Muscle of leg (tissue), 11 donors: Measurements from ENCODE around the gene ROBO2. TPM values are rescaled to one million over a fixed set of nuclear protein-coding genes. Genes with fewer than 3 reads are reported as not detected.

Source experiments
- DNase-seq: peaks from one replicate; pipeline ENCODE4 v3.0.0; 2013
- H3K27ac ChIP-seq: one replicate; pipeline ENCODE4 v1.5.1; 2013; ENCODE audit warnings: mild to moderate bottlenecking, low read length, control low read depth
- H3K27me3 ChIP-seq: one replicate; pipeline ENCODE4 v1.6.1; 2013; ENCODE audit warnings: low read length; ENCODE audit not compliant: control insufficient read depth, insufficient read depth
- H3K36me3 ChIP-seq: one replicate; pipeline ENCODE4 v1.6.1; 2013; ENCODE audit warnings: low read length; ENCODE audit not compliant: control insufficient read depth, insufficient read depth
- H3K4me1 ChIP-seq: one replicate; pipeline ENCODE4 v1.6.1; 2013; ENCODE audit warnings: low read length; ENCODE audit not compliant: control insufficient read depth, insufficient read depth
- H3K4me3 ChIP-seq: one replicate; pipeline ENCODE4 v1.5.1; 2013; ENCODE audit warnings: low read length, control low read depth
- H3K9me3 ChIP-seq: replicated peaks from 2 replicates; pipeline ENCODE4 v1.6.1; 2013; ENCODE audit warnings: low read depth, low read length; ENCODE audit not compliant: control insufficient read depth
- WGBS: methylation state at CpG from one replicate; pipeline ENCODE4 v1.1.5; 2013; ENCODE audit warnings: missing lambda C conversion rate; ENCODE audit not compliant: insufficient coverage; 5-methylcytosine and 5-hydroxymethylcytosine counted together
- polyA plus RNA-seq, 8 donors: library from polyadenylated mRNA; unstranded; fragments of 120-200 nt; gene quantifications; one replicate each; pipeline versions ENCODE4 v1.2.1 to v1.2.3, GENCODE V29; 2013; ENCODE audit warnings: inconsistent platforms in 1 of 8, low replicate concordance in 1 of 8; ENCODE audit not compliant: insufficient read length in 8 of 8, insufficient read depth in 1 of 8
- total RNA-seq: library from RNA; stranded (reverse); fragments of 120-200 nt; gene quantifications from one replicate; pipeline ENCODE4 v1.2.4, GENCODE V29; 2013

ROBO2 gene
- total and polyA plus RNA-seq, 9 donors, result 2.8 to 14.6 (median 4.8) TPM

DNA sequence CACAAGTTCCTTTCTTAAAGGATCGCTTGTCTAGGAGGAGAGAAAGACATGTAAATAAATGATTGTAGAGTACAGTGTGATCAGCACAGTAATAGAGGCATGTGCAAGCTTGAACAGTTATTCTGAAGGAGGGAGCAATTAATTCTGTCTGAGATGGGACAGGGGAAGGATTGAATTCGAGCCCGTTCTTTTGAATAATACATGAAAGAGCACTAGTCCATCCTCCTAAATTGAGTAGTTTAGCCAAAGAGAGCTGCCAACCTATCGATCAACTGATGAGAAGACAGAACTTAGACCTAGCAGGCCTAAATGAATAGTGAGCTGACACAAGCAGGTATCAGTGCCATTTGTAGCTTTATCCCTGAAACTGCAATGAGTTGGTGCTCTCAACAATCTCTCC is 142.4 kb downstream of the ROBO2 start:
- no peak for DNase-seq
- H3K9me3 ChIP-seq, result no peaks in the 10 kb centered on the region
- H3K27me3 ChIP-seq, result no peaks in the 10 kb centered on the region
- H3K4me1 ChIP-seq, result no peaks in the 10 kb centered on the region
- H3K36me3 ChIP-seq, result no peaks in the 10 kb centered on the region
- no peak overlapping the region for H3K27ac ChIP-seq
- H3K4me3 ChIP-seq, result no peak overlapping the region
- 80% methylated on average over 1 of the region's 4 CpGs for WGBS

DNA sequence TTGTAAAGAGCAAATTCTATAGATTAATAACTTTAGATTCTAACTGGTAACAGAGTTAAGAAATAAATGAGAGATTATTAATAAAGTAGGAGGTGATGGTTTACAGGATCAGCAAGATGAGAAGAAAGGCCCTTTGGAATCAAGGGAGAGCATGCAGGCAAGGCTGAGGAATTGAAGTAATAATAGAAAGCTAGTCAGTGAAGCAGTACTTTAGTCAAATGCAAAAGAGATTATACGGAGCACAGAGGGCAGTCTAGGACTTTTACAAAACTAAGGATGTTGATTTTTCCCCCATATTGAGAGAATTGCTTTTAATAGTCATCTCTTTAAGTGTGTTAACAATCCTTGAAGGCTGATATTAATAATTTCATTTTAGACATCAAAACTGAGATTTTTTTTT is 146.4 kb downstream of the ROBO2 start:
- Histone ChIP-seq H3K9me3 (no peaks in the 10 kb centered on the region), H3K27ac (no peak overlapping the region), H3K4me3 (no peak overlapping the region), H3K4me1 (no peaks in the 10 kb centered on the region), H3K36me3 (no peaks in the 10 kb centered on the region), H3K27me3 (no peaks in the 10 kb centered on the region)
- WGBS, result no CpG with 5 or more reads among the region's 1 CpG
- DNase-seq, result no peak

DNA sequence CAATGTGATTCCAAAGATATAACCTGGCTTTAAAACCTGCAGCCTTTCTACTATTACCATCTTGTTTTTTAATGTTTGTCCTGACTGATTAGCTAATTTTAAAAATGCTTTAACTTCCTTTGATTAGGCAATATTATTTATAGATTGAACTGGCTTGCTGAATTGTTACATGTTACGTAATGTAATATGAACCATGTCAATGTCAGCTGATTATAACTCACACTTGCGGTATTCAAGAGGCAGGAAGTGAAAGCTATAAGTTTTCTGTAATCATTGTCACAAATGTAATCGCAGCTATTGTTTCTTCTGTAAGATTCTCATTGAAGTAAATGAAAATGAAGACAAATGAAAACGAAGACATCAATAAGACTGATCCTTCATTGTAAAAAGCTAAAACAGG is 146.8 kb downstream of the ROBO2 start:
- H3K4me3 ChIP-seq, result no peak overlapping the region
- DNase-seq, result peak; percentile 27
- no peaks in the 10 kb centered on the region for H3K36me3 ChIP-seq
- H3K9me3 ChIP-seq, result no peaks in the 10 kb centered on the region
- no peaks in the 10 kb centered on the region for H3K27me3 ChIP-seq
- no peaks in the 10 kb centered on the region for H3K4me1 ChIP-seq
- H3K27ac ChIP-seq, result no peak overlapping the region
- WGBS, result no CpG with 5 or more reads among the region's 4 CpGs

DNA sequence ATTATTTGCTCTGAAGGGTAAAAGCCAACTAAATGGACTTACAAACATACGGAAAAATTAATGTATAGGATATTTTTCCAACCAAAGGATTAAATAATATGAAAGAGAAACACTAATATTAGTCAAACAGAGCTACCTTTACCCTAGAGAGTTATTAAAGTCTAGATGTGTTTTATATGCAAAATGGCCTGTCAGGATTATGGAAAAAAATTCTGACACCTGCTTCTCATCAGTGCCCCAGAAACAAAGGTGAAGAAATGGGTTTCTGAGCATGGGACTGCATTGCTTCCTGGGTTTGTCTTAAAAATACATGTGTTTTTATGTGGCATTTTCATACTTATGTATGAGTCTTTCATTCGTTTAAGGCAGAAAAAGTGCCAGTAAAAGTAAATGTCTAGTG is 148.3 kb downstream of the ROBO2 start:
- Histone ChIP-seq H3K4me1 (no peaks in the 10 kb centered on the region), H3K4me3 (no peak overlapping the region), H3K27ac (no peak overlapping the region), H3K27me3 (no peaks in the 10 kb centered on the region), H3K36me3 (no peaks in the 10 kb centered on the region), H3K9me3 (no peaks in the 10 kb centered on the region)
- WGBS, result no CpG with 5 or more reads among the region's 2 CpGs
- DNase-seq, result no peak

- no CpG with 5 or more reads among the region's 2 CpGs for WGBS
Measured at GRCh38 chr3:77189258-77189657, 149.4 kb downstream of the ROBO2 start.

GRCh38 chr3:77189684-77190083 is 149.8 kb downstream of the ROBO2 start:
- no peak overlapping the region for H3K4me3 ChIP-seq
- no peaks in the 10 kb centered on the region for H3K4me1 ChIP-seq
- no CpG with 5 or more reads among the region's 2 CpGs for WGBS
- H3K9me3 ChIP-seq, result no peaks in the 10 kb centered on the region
- no peaks in the 10 kb centered on the region for H3K36me3 ChIP-seq
- peak overlapping the region; percentile 47 for H3K27ac ChIP-seq
- no peak for DNase-seq
- no peaks in the 10 kb centered on the region for H3K27me3 ChIP-seq

More at GRCh38 chr3:77189258-77189657, 149.4 kb downstream of the ROBO2 start:
- H3K4me3 ChIP-seq, result no peak overlapping the region
- no peaks in the 10 kb centered on the region for H3K4me1 ChIP-seq
- no peaks in the 10 kb centered on the region for H3K36me3 ChIP-seq
- no peak overlapping the region for H3K27ac ChIP-seq
- no peaks in the 10 kb centered on the region for H3K9me3 ChIP-seq
- DNase-seq, result no peak
- H3K27me3 ChIP-seq, result no peaks in the 10 kb centered on the region

DNA sequence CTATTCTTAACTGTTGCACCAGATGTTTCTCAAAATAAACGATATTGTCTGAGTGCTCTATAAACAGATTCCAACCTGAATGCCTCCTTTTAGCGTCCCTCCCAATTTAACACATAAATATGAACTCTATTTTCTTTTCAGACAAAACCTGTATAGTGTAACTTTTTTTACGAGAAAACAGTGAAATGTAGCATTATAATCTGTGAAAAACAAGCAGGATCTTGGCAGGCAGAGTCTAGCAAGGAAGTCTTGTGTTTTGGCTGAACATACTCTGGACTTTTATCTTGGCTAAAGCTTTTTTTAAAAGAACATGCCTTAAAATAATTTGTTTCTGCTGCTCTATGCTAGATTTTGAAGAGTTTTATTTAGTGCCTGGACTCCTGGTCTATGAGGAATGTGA is 150.5 kb downstream of the ROBO2 start:
- Histone ChIP-seq H3K4me1 (no peaks in the 10 kb centered on the region), H3K27ac (peak overlapping the region; percentile 47), H3K36me3 (no peaks in the 10 kb centered on the region), H3K4me3 (no peak overlapping the region), H3K9me3 (no peaks in the 10 kb centered on the region), H3K27me3 (no peaks in the 10 kb centered on the region)
- DNase-seq, result peak; percentile 91
- no CpG with 5 or more reads among the region's 3 CpGs for WGBS

DNA sequence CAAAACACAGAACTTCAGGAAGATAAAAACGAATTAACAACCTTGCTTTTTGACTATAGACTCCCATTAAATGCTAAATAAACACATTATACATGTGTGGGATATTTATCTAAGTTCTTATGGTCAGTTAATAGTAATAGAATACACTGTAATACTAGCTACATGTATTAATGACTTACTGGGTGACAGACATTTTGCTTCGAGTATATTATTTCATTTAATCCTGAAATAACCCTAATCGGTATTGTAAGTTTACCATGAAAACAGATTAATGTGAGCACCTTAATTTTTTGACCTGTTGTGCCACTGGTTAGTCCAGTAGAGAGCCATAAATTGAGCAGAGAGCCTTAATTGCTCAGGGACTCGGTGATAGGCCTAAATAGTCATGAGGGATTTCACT is 151.1 kb downstream of the ROBO2 start:
- Histone ChIP-seq H3K36me3 (no peaks in the 10 kb centered on the region), H3K27me3 (no peaks in the 10 kb centered on the region), H3K9me3 (no peaks in the 10 kb centered on the region), H3K27ac (peak overlapping the region; percentile 47), H3K4me1 (no peaks in the 10 kb centered on the region), H3K4me3 (no peak overlapping the region)
- no peak for DNase-seq
- WGBS, result no CpG with 5 or more reads among the region's 4 CpGs

- no peak overlapping the region for H3K4me3 ChIP-seq
- DNase-seq, result no peak
- no peaks in the 10 kb centered on the region for H3K9me3 ChIP-seq
- H3K27me3 ChIP-seq, result no peaks in the 10 kb centered on the region
- H3K36me3 ChIP-seq, result no peaks in the 10 kb centered on the region
- H3K27ac ChIP-seq, result no peak overlapping the region
- WGBS, result no CpG with 5 or more reads among the region's 3 CpGs
- no peaks in the 10 kb centered on the region for H3K4me1 ChIP-seq
Measured at GRCh38 chr3:77191640-77192039, 151.7 kb downstream of the ROBO2 start.

DNA sequence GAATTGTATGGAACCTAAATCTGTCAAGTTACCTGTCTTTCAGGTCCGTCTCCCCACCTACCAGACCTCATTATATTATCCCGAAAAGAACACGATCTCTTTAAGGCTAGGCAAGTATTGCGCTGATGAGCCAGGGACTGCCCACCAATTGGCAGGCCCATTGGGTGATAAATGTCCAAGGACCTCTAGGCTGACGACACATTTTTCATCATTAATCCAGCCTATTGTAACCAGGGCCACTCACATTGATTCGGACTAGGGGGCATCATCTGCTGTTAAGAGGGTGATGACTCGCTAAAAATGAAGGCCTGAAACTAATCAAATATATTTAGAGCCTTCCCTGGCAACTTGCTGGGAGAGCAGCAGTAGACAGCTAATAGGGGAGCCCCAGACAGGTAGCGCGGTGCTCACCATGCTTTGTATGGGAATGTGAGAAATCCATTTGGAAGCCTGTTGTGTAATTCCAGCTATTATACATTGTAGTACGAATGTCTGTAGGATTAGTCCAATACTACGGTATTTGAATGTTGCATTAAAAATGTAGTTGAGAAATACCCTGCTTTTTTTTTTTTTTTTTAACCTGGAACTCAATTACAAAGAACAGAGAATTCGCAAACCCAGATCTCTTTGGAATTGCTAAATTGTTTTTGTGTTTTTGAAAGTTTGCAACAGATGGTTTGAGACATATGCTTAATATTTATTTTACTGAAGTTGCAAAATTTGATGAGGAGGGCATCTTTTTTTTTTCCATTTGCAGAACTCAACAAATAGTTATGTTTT is 156.1 kb downstream of the ROBO2 start:
- Histone ChIP-seq H3K4me3 (no peak overlapping the region), H3K9me3 (no peaks in the 10 kb centered on the region), H3K27ac (no peak overlapping the region), H3K27me3 (no peaks in the 10 kb centered on the region), H3K36me3 (no peaks in the 10 kb centered on the region), H3K4me1 (no peaks in the 10 kb centered on the region)
- WGBS, result 66% methylated on average over 4 of the region's 12 CpGs
- DNase-seq, result no peak

GRCh38 chr3:77197408-77197807 is 157.5 kb downstream of the ROBO2 start:
- no peaks in the 10 kb centered on the region for H3K36me3 ChIP-seq
- H3K27ac ChIP-seq, result no peak overlapping the region
- H3K4me1 ChIP-seq, result no peaks in the 10 kb centered on the region
- 92% methylated on average over 1 of the region's 2 CpGs for WGBS
- no peak for DNase-seq
- H3K27me3 ChIP-seq, result no peaks in the 10 kb centered on the region
- H3K9me3 ChIP-seq, result no peaks in the 10 kb centered on the region
- H3K4me3 ChIP-seq, result no peak overlapping the region
